IMR-90 (cell line): ENCODE measurements around the gene BPGM. TPM values are rescaled to one million over a fixed set of nuclear protein-coding genes. Genes with fewer than 3 reads are reported as not detected.

Source experiments
- ATAC-seq: fragments of 200-7000 bp; cut with Tn5 transposase; 2 replicates; pipeline ENCODE4 v1.9.1; 2020; ENCODE audit warnings: low read depth, mild to moderate bottlenecking, moderate library complexity
- BruUV-seq: library from RNA; stranded (reverse); fragments of 400-500 nt; replicated peaks from 2 replicates; lab custom pipeline; 2021; lab: Mats Ljungman, UMichigan
- CTCF ChIA-PET: fragments of 300-600 bp; formaldehyde crosslinking; extraction: SDS; loops from one replicate; lab custom pipeline; 2021; ENCODE audit warnings: antibody characterized with exemption; lab: Yijun Ruan, JAX
- POLR2A ChIA-PET: fragments of 300-600 bp; sonication (Branson Sonifier 250); formaldehyde crosslinking; loops from one replicate; lab custom pipeline; 2022; ENCODE audit warnings: antibody characterized with exemption; ENCODE audit not compliant: unreplicated experiment; lab: Charles Lee
- DNase-seq: peaks from one replicate; pipeline ENCODE4 v3.0.0; 2013
- H2AFZ ChIP-seq: replicated peaks from 2 replicates; pipeline ENCODE3; 2013; ENCODE audit warnings: low read length, mild to moderate bottlenecking; ENCODE audit not compliant: poor library complexity
- H2AK5ac ChIP-seq: 2 replicates; pipeline ENCODE4 v1.6.1; 2013; ENCODE audit warnings: low read depth, low read length, inconsistent platforms
- H2AK9ac ChIP-seq: replicated peaks from 2 replicates; pipeline ENCODE3; 2013; ENCODE audit warnings: mild to moderate bottlenecking, low read depth, low read length, moderate library complexity; ENCODE audit not compliant: poor library complexity
- H2BK120ac ChIP-seq: 2 replicates; pipeline ENCODE4 v1.6.1; 2013; ENCODE audit warnings: low read depth, low read length, inconsistent platforms
- H2BK15ac ChIP-seq: 3 replicates; pipeline ENCODE4 v1.6.1; 2013; ENCODE audit warnings: low read depth, low read length, inconsistent platforms
- H2BK20ac ChIP-seq: 2 replicates; pipeline ENCODE4 v1.6.1; 2013; ENCODE audit warnings: low read depth, mild to moderate bottlenecking, inconsistent platforms, low read length, moderate library complexity
- H2BK5ac ChIP-seq: 2 replicates; pipeline ENCODE4 v1.6.1; 2013; ENCODE audit warnings: mild to moderate bottlenecking, low read depth, low read length, inconsistent platforms; ENCODE audit not compliant: poor library complexity, severe bottlenecking
- H3K14ac ChIP-seq: replicated peaks from 2 replicates; pipeline ENCODE4 v1.6.1; 2013; ENCODE audit warnings: low read depth, low read length, inconsistent platforms
- H3K18ac ChIP-seq: 2 replicates; pipeline ENCODE4 v1.6.1; 2013; ENCODE audit warnings: low read depth, low read length, control low read depth
- H3K23ac ChIP-seq: 2 replicates; pipeline ENCODE4 v1.6.1; 2013; ENCODE audit warnings: low read depth, low read length, inconsistent platforms
- H3K27ac ChIP-seq: 2 replicates; pipeline ENCODE4 v1.5.1; 2013; ENCODE audit warnings: mild to moderate bottlenecking, control low read depth, low read length; ENCODE audit not compliant: insufficient read depth
- H3K27me3 ChIP-seq: 2 replicates; pipeline ENCODE4 v1.6.1; 2013; ENCODE audit warnings: low read length; ENCODE audit not compliant: control insufficient read depth, insufficient read depth
- H3K36me3 ChIP-seq: 2 replicates; pipeline ENCODE4 v1.6.1; 2013; ENCODE audit warnings: low read length, mixed read lengths; ENCODE audit not compliant: control insufficient read depth, insufficient read depth
- H3K4ac ChIP-seq: 2 replicates; pipeline ENCODE4 v1.6.1; 2013; ENCODE audit warnings: low read depth, low read length, inconsistent platforms
- H3K4me1 ChIP-seq: 2 replicates; pipeline ENCODE4 v1.6.1; 2013; ENCODE audit warnings: low read length, mixed read lengths; ENCODE audit not compliant: control insufficient read depth, insufficient read depth
- H3K4me2 ChIP-seq: 2 replicates; pipeline ENCODE4 v1.6.1; 2013; ENCODE audit warnings: low read depth, mild to moderate bottlenecking, control low read depth, low read length, moderate library complexity
- H3K4me3 ChIP-seq: 2 replicates; pipeline ENCODE4 v1.5.1; 2013; ENCODE audit warnings: low read depth, mild to moderate bottlenecking, control low read depth, low read length, moderate library complexity; ENCODE audit not compliant: insufficient read depth
- H3K56ac ChIP-seq: 2 replicates; pipeline ENCODE4 v1.6.1; 2013; ENCODE audit warnings: low read length, inconsistent platforms; ENCODE audit not compliant: insufficient read depth; ENCODE audit errors: extremely low read depth
- H3K79me1 ChIP-seq, 2 experiments: 2 replicates each; pipeline ENCODE4 v1.6.1; 2013; ENCODE audit warnings: low read length in 2 of 2, inconsistent platforms in 1 of 2, low read depth in 1 of 2
- H3K9ac ChIP-seq: 2 replicates; pipeline ENCODE4 v1.6.1; 2013; ENCODE audit warnings: low read depth, low read length, control low read depth
- H3K9me1 ChIP-seq: 2 replicates; pipeline ENCODE4 v1.6.1; 2013; ENCODE audit warnings: low read length, inconsistent platforms; ENCODE audit not compliant: insufficient read depth
- H3K9me3 ChIP-seq: 2 replicates; pipeline ENCODE4 v1.6.1; 2013; ENCODE audit warnings: low read length; ENCODE audit not compliant: control insufficient read depth, insufficient read depth
- H4K20me1 ChIP-seq: 2 replicates; pipeline ENCODE4 v1.6.1; 2013; ENCODE audit warnings: low read length, inconsistent platforms; ENCODE audit not compliant: insufficient read depth
- H4K5ac ChIP-seq: 2 replicates; pipeline ENCODE4 v1.6.1; 2013; ENCODE audit warnings: mild to moderate bottlenecking, low read depth, low read length, control low read depth
- H4K8ac ChIP-seq, 2 experiments: 2 replicates each; pipeline ENCODE4 v1.6.1; 2013; ENCODE audit warnings: low read depth in 2 of 2, low read length in 2 of 2, control low read depth in 1 of 2, inconsistent platforms in 1 of 2
- H4K91ac ChIP-seq: 2 replicates; pipeline ENCODE4 v1.6.1; 2013; ENCODE audit warnings: low read depth, low read length, inconsistent platforms; ENCODE audit not compliant: insufficient read depth
- CEBPB ChIP-seq: IDR thresholded peaks from 2 replicates; pipeline ENCODE4 v1.6.1; 2012; ENCODE audit warnings: low read depth, low read length, improper control_type of control experiment
- RFX5 ChIP-seq: IDR thresholded peaks from 2 replicates; pipeline ENCODE4 v1.8.0; 2012; ENCODE audit warnings: low read depth, mild to moderate bottlenecking, low read length, moderate library complexity
- WGBS, 2 experiments: methylation state at CpG; one replicate each; pipeline versions ENCODE4 v1.1.5 to v1.1.7; 2013; ENCODE audit warnings: missing lambda C conversion rate in 2 of 2; ENCODE audit not compliant: insufficient read length in 1 of 2; ENCODE audit errors: extremely low coverage in 2 of 2; 5-methylcytosine and 5-hydroxymethylcytosine counted together
- dilution Hi-C: fragments of 300-500 bp; cut with HindIII; formaldehyde crosslinking; loops from one replicate; pipeline ENCODE4 v1.14.3; 2018; ENCODE audit warnings: low sequenced_read_pairs; ENCODE audit not compliant: unreplicated experiment
- in situ Hi-C: fragments of 300-500 bp; cut with MboI; formaldehyde crosslinking; loops from 3 replicates; pipeline ENCODE4 v1.14.3; 2019; ENCODE audit warnings: low sequenced_read_pairs, inconsistent platforms, mixed read lengths
- intact Hi-C: fragments of 100-400 bp; cut with micrococcal nuclease; formaldehyde crosslinking; loops from 2 replicates; pipeline ENCODE4 v1.10.0; 2022
- polyA plus RNA-seq, 3 experiments: library from polyadenylated mRNA; depleted of rRNA; stranded (reverse); fragments of >200 nt; gene quantifications; 2 replicates each; pipeline ENCODE4 v1.2.3, GENCODE V29; 2012; ENCODE audit warnings: low replicate concordance in 1 of 3
- total RNA-seq: library from RNA; depleted of rRNA; stranded (reverse); fragments of >200 nt; gene quantifications from 2 replicates; pipeline ENCODE4 v1.2.3, GENCODE V29; 2012

BPGM gene
- total and polyA plus RNA-seq, 2 of the 4 experiments (the other 2 are of a cell fraction), result 18.8 to 20.0 TPM

DNA sequence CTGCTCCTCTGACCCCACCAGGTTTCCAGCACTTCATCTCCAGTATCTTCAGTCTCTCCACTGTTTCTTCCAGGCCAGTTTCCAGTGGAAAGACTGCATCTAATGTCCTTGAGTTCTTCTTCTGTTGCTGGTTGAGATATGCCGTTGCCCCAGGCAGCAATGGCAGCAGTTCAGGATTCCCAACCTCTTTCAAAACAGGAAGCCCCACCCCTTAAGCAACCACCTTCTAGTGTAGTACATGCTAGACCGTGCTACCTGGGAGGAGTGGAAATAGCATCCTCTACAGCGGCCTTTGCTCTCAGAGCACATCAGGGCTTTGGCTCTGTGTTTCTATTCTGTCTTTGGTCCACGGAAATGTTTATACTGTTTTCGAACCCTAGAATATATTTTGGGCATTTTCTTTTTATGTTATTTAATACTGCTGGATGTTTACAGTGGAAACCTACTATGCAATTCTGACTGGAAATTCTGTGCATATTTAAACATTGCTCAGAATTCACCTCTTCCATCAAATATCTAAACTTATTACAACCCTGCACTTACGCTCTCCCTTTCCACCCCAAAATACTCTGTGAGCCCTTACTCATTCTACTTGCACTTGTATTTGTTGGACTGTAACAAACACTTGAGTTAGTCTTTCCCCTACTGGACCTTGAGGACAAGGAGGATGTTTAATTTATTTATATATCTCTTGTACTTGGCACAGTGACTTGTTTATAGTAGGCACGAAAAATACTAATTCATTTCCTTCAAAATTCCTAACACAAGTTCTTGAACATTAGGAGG lies 8.5 kb upstream of the BPGM start:
- no peaks in the 10 kb centered on the region for H3K9me3 ChIP-seq
- H4K8ac ChIP-seq, result peak overlapping the region; percentile 15 to 59; a peak in 1 of 4 replicates
- H3K27me3 ChIP-seq, result no peaks in the 10 kb centered on the region
- peak; percentile 57 for DNase-seq
- H3K56ac ChIP-seq, result no peak overlapping the region
- H2AFZ ChIP-seq, result peak overlapping the region; percentile 3
- H2AK5ac ChIP-seq, result peak overlapping the region; percentile 36; the same call in 1 of the 2 replicates
- peak overlapping the region; percentile 14 for H2BK5ac ChIP-seq
- H4K91ac ChIP-seq, result peak overlapping the region; percentile 39
- peak overlapping the region; percentile 13 for H3K4me2 ChIP-seq
- H3K36me3 ChIP-seq, result no peaks in the 10 kb centered on the region
- H2BK20ac ChIP-seq, result peak overlapping the region; percentile 39; the same call in 1 of the 2 replicates
- peak overlapping the region; percentile 8; the same call in 1 of the 2 replicates for H3K4ac ChIP-seq
- ChIA-PET POLR2A (no interaction called here), CTCF (no interaction called here)
- no peak overlapping the region for H3K9ac ChIP-seq
- peaks cover 6% of the 10 kb centered on the region for H3K4me1 ChIP-seq
- peak overlapping the region; percentile 86; the same call in 1 of the 2 replicates for H3K27ac ChIP-seq
- no peak overlapping the region for H2AK9ac ChIP-seq
- BruUV-seq, result no TSS peak
- H4K5ac ChIP-seq, result peak overlapping the region; percentile 49; the same call in 1 of the 2 replicates
- dilution Hi-C loops (no loop called here), in situ Hi-C loops (no loop called here), intact Hi-C loops (loop anchor here (5.0 kb wide), 1 partner anchor 34 kb away; no protein-coding TSS in a partner anchor)
- H3K14ac ChIP-seq, result 0 out of 2 replicates have a peak overlapping the region, but pooled peaks have one; percentile 1
- peak overlapping the region; percentile 27; the same call in 1 of the 3 replicates for H2BK15ac ChIP-seq
- H3K18ac ChIP-seq, result peak overlapping the region; percentile 39
- H3K9me1 ChIP-seq, result peaks cover 7% of the 10 kb centered on the region; the same call in 1 of the 2 replicates
- WGBS, 2 experiments, result no CpG with 5 or more reads among the region's 7 CpGs
- no peaks in the 10 kb centered on the region for H4K20me1 ChIP-seq
- no peaks in the 10 kb centered on the region for H3K79me1 ChIP-seq
- H2BK120ac ChIP-seq, result peak overlapping the region; percentile 45; the same call in 1 of the 2 replicates
- H3K4me3 ChIP-seq, result no peak overlapping the region
- H3K23ac ChIP-seq, result no peak overlapping the region
- ATAC-seq, result peak; percentile 92
- TF ChIP-seq RFX5, result no peak
- TF ChIP-seq CEBPB, result no peak
